GM23338 (cell line): ENCODE data around the gene CNN3.

Source experiments
- CREB1 ChIP-seq: fragments of 250-450 bp; sonication (Bioruptor Pico); IDR thresholded peaks from 2 replicates; pipeline ENCODE4 v1.5.0; 2020; ENCODE audit warnings: low read depth, mild to moderate bottlenecking, moderate library complexity
- EZH2 ChIP-seq: fragments of 200-600 bp; sonication (generic); IDR thresholded peaks from one replicate; pipeline ENCODE4 v1.8.0; 2017; ENCODE audit warnings: antibody characterized with exemption, mild to moderate bottlenecking, low read depth; ENCODE audit not compliant: unreplicated experiment
- EZH2phosphoT487 ChIP-seq: fragments of 200-600 bp; sonication (generic); IDR thresholded peaks from one replicate; pipeline ENCODE4 v1.8.1; 2018; ENCODE audit warnings: antibody characterized with exemption; ENCODE audit not compliant: unreplicated experiment
- JUNB ChIP-seq: IDR thresholded peaks from one replicate; pipeline ENCODE4 v1.6.1; 2016; ENCODE audit warnings: antibody characterized with exemption; ENCODE audit not compliant: unreplicated experiment
- NANOG ChIP-seq: IDR thresholded peaks from 2 replicates; pipeline ENCODE4 v1.6.1; 2016; ENCODE audit warnings: antibody characterized with exemption, borderline replicate concordance
- POLR2AphosphoS5 ChIP-seq: IDR thresholded peaks from 2 replicates; pipeline ENCODE4 v1.6.1; 2016; ENCODE audit warnings: antibody characterized with exemption, low read depth
- STAT1 ChIP-seq: IDR thresholded peaks from one replicate; pipeline ENCODE4 v1.6.1; 2016; ENCODE audit warnings: antibody characterized with exemption; ENCODE audit not compliant: unreplicated experiment
- TF ChIP-seq, protein P1 (sequence below), 2 experiments: fragments of 200-600 bp in 1 of 2; sonication (generic) in 1 of 2; conservative IDR thresholded peaks; 2 replicates each; pipeline versions ENCODE4 v1.5.1 to v1.6.1; 2016 to 2017; ENCODE audit warnings: antibody characterized with exemption in 2 of 2, low read depth in 2 of 2, mild to moderate bottlenecking in 2 of 2, moderate library complexity in 1 of 2
- TF ChIP-seq, protein P2 (sequence below): IDR thresholded peaks from one replicate; pipeline ENCODE4 v1.6.1; 2018; ENCODE audit warnings: antibody characterized with exemption; ENCODE audit not compliant: unreplicated experiment

DNA sequence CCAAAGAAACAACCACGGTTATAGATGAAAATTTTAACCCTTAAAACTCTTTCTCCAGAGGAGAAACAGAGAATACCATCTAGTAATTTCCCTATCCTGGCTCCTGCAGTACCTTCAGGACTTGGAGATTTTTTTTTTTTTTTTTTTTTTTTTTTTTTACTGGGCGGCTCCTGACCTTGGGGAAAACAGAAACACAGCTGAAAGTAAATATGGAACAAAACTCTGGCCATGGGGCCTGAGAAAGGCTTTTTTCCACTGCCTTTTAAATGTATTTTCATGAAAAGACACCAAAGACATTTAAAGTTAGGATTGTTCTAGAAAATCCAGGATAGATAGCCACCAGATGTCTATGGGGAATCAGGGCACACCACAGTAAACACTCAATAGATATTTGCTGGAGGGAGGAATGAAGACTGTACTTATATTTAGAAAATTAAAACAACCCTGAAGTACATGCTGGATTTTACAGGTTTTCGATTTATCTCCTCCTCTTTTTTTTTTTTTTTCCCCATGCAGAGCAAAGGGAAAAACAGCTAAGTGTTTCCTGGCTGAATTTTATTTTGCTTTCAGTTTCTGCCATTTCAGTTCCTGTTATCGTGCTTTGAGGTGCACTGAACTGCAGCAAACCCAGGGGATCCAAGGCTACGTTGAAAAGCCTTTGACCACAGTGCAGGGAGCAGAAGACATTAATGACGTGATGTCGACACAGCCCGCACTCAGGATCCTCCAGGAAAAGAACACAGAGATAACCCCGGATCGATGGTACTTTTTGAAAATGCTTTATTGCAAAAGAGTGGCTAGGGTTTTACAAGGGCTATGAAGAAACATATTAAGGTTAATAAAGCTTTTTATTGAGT is 35.7 kb upstream of the CNN3 start:
- TF ChIP-seq, protein P1, sequence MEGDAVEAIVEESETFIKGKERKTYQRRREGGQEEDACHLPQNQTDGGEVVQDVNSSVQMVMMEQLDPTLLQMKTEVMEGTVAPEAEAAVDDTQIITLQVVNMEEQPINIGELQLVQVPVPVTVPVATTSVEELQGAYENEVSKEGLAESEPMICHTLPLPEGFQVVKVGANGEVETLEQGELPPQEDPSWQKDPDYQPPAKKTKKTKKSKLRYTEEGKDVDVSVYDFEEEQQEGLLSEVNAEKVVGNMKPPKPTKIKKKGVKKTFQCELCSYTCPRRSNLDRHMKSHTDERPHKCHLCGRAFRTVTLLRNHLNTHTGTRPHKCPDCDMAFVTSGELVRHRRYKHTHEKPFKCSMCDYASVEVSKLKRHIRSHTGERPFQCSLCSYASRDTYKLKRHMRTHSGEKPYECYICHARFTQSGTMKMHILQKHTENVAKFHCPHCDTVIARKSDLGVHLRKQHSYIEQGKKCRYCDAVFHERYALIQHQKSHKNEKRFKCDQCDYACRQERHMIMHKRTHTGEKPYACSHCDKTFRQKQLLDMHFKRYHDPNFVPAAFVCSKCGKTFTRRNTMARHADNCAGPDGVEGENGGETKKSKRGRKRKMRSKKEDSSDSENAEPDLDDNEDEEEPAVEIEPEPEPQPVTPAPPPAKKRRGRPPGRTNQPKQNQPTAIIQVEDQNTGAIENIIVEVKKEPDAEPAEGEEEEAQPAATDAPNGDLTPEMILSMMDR (conservative IDR thresholded peaks at IDR 0.05; ENCODE audit: low read depth in 2 of 2) = no peak
- TF ChIP-seq EZH2 (no peak), EZH2phosphoT487 (no peak), POLR2AphosphoS5 (no peak), STAT1 (no peak), NANOG (no peak), CREB1 (CRISPR knock-in tag) (no peak), JUNB (no peak)
- TF ChIP-seq, protein P2, sequence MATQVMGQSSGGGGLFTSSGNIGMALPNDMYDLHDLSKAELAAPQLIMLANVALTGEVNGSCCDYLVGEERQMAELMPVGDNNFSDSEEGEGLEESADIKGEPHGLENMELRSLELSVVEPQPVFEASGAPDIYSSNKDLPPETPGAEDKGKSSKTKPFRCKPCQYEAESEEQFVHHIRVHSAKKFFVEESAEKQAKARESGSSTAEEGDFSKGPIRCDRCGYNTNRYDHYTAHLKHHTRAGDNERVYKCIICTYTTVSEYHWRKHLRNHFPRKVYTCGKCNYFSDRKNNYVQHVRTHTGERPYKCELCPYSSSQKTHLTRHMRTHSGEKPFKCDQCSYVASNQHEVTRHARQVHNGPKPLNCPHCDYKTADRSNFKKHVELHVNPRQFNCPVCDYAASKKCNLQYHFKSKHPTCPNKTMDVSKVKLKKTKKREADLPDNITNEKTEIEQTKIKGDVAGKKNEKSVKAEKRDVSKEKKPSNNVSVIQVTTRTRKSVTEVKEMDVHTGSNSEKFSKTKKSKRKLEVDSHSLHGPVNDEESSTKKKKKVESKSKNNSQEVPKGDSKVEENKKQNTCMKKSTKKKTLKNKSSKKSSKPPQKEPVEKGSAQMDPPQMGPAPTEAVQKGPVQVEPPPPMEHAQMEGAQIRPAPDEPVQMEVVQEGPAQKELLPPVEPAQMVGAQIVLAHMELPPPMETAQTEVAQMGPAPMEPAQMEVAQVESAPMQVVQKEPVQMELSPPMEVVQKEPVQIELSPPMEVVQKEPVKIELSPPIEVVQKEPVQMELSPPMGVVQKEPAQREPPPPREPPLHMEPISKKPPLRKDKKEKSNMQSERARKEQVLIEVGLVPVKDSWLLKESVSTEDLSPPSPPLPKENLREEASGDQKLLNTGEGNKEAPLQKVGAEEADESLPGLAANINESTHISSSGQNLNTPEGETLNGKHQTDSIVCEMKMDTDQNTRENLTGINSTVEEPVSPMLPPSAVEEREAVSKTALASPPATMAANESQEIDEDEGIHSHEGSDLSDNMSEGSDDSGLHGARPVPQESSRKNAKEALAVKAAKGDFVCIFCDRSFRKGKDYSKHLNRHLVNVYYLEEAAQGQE = no peak
